HG03378 (cell line): ENCODE measurements around the gene LVRN.
"Not testable (repeated sequence)": the region's sequence is repeated elsewhere in the genome, so short reads cannot be mapped to it uniquely, and the experiment has no call there.

Source experiments
- ATAC-seq: cut with Tn5 transposase; IDR thresholded peaks from one replicate; pipeline ENCODE4 v1.9.1; 2021; ENCODE audit warnings: mild to moderate bottlenecking, moderate library complexity; ENCODE audit not compliant: unreplicated experiment

The LVRN gene

GRCh38 chr5:115962239-115962564 is at the start of gene LVRN:
TSS of gene LVRN (plus strand) at chr5:115962475. CDS start at chr5:115962618, 143 bp downstream.
- ATAC-seq, result no peak

GRCh38 chr5:115913623-115914400 is 48.5 kb upstream of the LVRN start:
- not testable (repeated sequence) for ATAC-seq

GRCh38 chr5:115920171-115920725 is 42.0 kb upstream of the LVRN start:
- no peak for ATAC-seq

GRCh38 chr5:115928578-115929407 is 33.5 kb upstream of the LVRN start:
- not testable (repeated sequence) for ATAC-seq

- not testable (repeated sequence) for ATAC-seq
These were observed 32.1 kb upstream of the LVRN start for GRCh38 chr5:115930171-115930570.

GRCh38 chr5:115930630-115931337 is 31.5 kb upstream of the LVRN start:
- ATAC-seq, result no peak

- ATAC-seq, result no peak
These were observed 29.3 kb upstream of the LVRN start for GRCh38 chr5:115932991-115933390.

- no peak for ATAC-seq
These were observed 27.8 kb upstream of the LVRN start for GRCh38 chr5:115934388-115934974.

GRCh38 chr5:115936031-115936430 is 26.2 kb upstream of the LVRN start:
- no peak for ATAC-seq

- ATAC-seq, result no peak
These were observed 23.2 kb upstream of the LVRN start for GRCh38 chr5:115939059-115939458.

- ATAC-seq, result no peak
These were observed 22.0 kb upstream of the LVRN start for GRCh38 chr5:115940080-115940810.

GRCh38 chr5:115941051-115941675 is 21.1 kb upstream of the LVRN start:
- no peak for ATAC-seq

- no peak for ATAC-seq
These were observed 17.8 kb upstream of the LVRN start for GRCh38 chr5:115944501-115944900.

GRCh38 chr5:115946655-115947054 is 15.6 kb upstream of the LVRN start:
- ATAC-seq, result no peak

- no peak for ATAC-seq
These were observed 15.0 kb upstream of the LVRN start for GRCh38 chr5:115947260-115947659.

GRCh38 chr5:115948091-115948534 is 14.2 kb upstream of the LVRN start:
- ATAC-seq, result no peak

- no peak for ATAC-seq
These were observed 13.2 kb upstream of the LVRN start for GRCh38 chr5:115949096-115949495.

GRCh38 chr5:115952588-115952987 is 9.7 kb upstream of the LVRN start:
- no peak for ATAC-seq

- ATAC-seq, result no peak
These were observed 8.1 kb upstream of the LVRN start for GRCh38 chr5:115954144-115954543.

- ATAC-seq, result no peak
These were observed 5.3 kb upstream of the LVRN start for GRCh38 chr5:115956957-115957356.
